Measurements from ENCODE around the gene CRY2.
"Not testable (repeated sequence)": the region's sequence is repeated elsewhere in the genome, so short reads cannot be mapped to it uniquely, and the experiment has no call there.

CRY2 gene

DNA sequence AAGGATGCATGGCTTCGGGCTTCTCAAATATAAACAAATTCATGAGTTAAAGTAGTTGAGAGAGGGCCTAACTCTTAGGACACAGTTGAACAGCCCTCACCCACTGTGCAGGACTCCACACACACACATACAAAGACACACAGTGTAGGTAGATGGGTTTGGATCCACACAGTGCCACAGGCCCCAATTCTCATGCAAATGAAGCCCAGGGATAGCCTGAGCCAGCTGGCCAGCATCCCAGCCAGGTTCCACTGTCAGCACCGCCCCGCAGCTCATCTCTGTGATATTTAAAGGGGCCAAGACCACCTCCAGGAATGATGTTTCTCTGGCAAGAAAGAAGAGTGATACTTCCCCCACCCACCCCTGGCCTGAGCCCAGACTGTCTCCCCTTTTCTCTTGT, 30.7 kb upstream of the CRY2 start:
- H3K4me3 ChIP-seq (ENCODE audit: low read length): no peak overlapping the region
- TF ChIP-seq, protein P1, sequence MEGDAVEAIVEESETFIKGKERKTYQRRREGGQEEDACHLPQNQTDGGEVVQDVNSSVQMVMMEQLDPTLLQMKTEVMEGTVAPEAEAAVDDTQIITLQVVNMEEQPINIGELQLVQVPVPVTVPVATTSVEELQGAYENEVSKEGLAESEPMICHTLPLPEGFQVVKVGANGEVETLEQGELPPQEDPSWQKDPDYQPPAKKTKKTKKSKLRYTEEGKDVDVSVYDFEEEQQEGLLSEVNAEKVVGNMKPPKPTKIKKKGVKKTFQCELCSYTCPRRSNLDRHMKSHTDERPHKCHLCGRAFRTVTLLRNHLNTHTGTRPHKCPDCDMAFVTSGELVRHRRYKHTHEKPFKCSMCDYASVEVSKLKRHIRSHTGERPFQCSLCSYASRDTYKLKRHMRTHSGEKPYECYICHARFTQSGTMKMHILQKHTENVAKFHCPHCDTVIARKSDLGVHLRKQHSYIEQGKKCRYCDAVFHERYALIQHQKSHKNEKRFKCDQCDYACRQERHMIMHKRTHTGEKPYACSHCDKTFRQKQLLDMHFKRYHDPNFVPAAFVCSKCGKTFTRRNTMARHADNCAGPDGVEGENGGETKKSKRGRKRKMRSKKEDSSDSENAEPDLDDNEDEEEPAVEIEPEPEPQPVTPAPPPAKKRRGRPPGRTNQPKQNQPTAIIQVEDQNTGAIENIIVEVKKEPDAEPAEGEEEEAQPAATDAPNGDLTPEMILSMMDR (conservative IDR thresholded peaks at IDR 0.05; ENCODE audit: low read depth, low read length): no peak
- DNase-seq (ENCODE audit: low read depth): no peak

DNA sequence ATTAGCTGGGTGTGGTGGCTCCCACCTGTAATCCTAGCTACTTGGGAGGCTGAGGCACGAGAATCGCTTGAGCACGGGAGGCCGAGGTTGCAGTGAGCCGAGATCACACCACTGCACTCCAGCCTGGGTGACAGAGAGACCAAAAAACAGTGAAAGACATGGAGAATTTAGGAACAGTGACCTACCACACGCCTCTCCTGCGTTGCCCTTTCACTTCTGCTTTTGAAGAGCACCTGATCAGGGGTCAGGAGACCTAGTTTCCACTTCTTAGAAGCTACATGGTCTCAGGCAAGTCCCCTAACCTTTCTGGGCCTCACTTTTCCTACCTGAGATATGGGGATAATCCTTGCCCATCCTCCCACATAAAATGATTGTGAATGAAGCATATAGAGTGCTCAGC, 30.1 kb upstream of the CRY2 start:
- no peak for DNase-seq (ENCODE audit: low read depth)
- TF ChIP-seq, protein P1 (conservative IDR thresholded peaks at IDR 0.05; ENCODE audit: low read depth, low read length): no peak
- no peak overlapping the region for H3K4me3 ChIP-seq (ENCODE audit: low read length)

DNA sequence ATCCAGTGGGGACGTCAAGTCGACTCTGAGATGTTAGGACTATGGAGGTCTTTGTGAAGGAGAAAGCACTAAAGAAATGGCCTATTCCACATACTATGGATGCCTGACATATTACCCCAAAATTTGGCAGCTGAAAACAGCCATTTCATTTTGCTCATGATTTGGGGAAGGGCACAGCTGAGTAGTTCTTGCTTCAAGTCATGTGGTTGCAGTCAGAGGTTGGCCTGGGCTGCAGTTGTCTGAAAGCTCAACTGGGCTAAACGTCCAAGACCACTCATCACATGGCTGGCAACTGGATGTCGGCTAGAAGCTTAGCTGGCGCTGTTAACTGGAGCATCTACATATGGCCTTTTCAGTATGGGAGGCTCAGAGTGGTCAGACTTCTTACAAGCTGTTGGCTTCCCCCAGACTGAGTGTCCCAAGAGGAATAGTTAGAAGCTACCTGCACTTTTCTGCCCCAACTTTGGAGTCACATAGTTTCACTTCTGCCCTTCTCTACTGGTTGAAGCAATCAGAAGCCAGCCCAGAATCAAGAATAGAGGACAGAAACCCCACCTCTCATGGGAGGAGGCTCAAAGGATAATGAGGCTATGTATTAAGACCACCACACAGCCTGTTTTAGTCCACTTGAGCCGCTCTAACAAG, 28.2 kb upstream of the CRY2 start:
- no peak overlapping the region for H3K4me3 ChIP-seq (ENCODE audit: low read length)
- TF ChIP-seq, protein P1 (conservative IDR thresholded peaks at IDR 0.05; ENCODE audit: low read depth, low read length): no peak
- DNase-seq (ENCODE audit: low read depth): no peak

DNA sequence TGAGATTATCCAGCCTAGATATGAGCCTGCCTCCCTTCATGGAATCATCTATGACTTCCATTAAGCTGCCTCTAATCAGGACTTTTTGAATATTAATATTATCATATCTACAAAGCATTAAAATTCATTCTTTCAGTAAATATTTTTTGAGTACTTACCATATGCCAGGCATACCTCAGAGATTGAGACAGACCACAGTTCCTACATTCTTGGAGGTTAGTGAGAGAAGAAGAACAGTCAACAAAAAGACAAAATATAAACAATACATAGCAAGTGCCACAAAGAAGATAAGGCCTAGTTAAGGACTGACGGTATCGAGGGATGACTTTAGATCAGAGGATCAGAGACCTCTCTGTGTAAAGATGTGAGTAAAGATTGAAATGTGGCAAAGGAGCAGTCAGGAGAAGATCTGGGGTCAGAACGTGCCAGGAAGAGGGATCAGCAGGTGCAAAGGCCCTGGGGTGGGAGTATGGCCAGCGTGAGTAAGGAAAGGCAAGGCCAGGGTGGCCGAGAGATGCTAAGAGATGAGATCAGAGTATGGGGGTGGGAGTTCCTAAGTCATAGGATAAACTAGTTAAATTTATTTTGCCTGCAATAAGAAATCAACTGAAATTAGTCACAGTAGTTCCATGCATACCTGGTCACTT, 26.9 kb upstream of the CRY2 start:
- H3K4me3 ChIP-seq (ENCODE audit: low read length): no peak overlapping the region
- no peak for DNase-seq (ENCODE audit: low read depth)
- TF ChIP-seq, protein P1 (conservative IDR thresholded peaks at IDR 0.05; ENCODE audit: low read depth, low read length): no peak

DNA sequence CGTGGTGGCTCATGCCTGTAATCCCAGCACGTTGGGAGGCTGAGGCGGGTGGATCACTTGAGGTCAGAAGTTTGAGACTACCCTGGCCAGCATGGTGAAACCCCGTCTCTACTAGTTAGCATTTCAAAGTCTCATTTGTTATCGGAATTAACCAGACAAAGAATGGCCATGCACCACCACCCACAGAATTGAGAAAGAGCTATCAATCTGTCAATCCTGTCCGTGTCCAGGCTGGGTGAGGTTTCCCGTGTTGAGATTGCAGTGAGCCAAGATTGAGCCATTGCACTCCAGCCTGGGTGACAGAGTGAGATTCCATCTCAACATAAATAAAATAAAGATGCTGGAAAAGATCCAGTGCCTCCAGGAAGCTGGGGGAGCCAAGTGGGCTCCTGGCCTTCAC, 20.8 kb upstream of the CRY2 start:
- not testable (repeated sequence) for H3K4me3 ChIP-seq (ENCODE audit: low read length); DNase-seq (ENCODE audit: low read depth)

DNA sequence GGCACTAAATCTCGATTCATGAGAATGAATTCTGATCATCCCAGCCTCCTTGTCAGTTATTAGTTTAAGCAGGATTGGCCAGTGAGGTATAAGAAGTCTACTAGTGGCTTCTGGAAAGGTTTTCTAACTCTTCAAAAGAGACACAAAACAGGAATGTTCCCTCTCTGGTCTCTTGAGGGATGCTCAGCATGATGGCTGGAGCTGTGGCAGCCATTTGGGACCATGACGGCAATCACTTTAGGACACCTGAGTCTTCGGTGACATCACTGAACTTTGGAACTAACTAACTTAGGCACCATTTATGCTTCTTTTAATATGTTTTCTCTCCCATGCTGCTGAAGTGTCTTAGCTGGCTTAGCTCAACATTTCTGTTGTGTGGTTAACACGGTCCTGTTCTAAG, 20.2 kb upstream of the CRY2 start:
- TF ChIP-seq, protein P1 (conservative IDR thresholded peaks at IDR 0.05; ENCODE audit: low read depth, low read length): no peak
- H3K4me3 ChIP-seq (ENCODE audit: low read length): no peak overlapping the region
- no peak for DNase-seq (ENCODE audit: low read depth)

DNA sequence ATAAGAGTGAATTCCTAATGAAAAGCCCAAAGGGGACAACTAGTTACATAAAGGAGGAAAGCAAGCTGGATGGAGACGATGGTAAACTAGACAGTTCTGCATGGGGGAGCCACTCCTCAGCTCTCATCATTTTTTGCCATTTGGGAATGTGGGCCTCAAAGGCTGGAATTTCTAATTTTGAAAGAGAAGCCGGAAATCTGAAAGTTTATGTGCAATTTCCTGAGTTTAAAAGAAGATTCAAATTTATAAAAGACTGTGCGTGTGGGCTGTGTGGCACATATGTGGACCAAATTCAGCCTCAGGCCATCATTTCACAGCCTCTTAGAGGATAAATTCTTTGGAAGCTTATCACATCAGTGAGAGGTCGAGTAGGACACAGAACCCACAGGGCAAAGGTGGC, 18.3 kb upstream of the CRY2 start:
- TF ChIP-seq, protein P1 (conservative IDR thresholded peaks at IDR 0.05; ENCODE audit: low read depth, low read length): no peak
- DNase-seq (ENCODE audit: low read depth): no peak
- no peak overlapping the region for H3K4me3 ChIP-seq (ENCODE audit: low read length)

All from retinal pigment epithelial cell (primary cell).